Measurements from ENCODE around the gene MAN1C1. TPM values are rescaled to one million over a fixed set of nuclear protein-coding genes. Genes with fewer than 3 reads are reported as not detected.

MAN1C1 gene
- total RNA-seq, 1 donor, result 0.54 TPM

- DNase-seq (ENCODE audit: low read depth in 2 of 3, low spot score in 2 of 3), result no peak
Observed at GRCh38 chr1:25750923-25751605, 134.5 kb downstream of the MAN1C1 start.

DNA sequence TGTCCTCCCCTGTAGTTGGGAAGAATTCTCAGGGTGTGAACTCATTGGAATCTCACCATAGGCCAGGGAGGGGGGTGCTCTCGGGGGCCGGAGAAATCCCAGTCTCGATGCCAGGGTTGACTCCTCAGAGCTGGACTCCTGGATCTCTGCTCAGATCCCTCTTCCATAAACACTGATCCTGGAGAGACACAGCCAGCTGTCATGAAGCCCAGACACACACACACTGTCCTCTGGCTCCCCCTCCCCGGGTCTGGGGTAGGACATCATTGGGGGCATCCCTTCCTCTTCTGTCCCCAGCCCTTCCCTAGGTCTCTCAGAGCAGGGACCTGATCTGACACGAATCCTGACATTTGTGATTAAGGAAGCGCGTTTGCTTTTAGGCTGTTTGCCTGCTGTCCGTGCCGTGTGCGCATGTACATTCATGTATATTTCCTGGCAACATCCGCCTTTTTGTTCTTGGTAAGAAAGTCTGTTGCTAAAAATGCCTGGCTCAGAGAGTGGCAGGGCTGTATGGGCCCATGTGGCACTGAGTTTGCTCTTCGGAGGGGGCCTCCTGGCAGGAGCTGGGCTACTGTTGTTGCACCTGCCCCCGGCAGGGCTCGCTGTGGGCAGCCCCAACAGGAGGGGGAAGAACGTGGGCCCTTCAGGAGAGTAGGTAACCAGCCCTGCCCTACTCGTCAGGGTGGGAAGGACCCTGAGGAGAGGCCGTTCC is 138.0 kb downstream of the MAN1C1 start:
- DNase-seq (ENCODE audit: low read depth in 2 of 3, low spot score in 2 of 3), result peak in 2 of 3 donors; percentile 62 to 69

DNA sequence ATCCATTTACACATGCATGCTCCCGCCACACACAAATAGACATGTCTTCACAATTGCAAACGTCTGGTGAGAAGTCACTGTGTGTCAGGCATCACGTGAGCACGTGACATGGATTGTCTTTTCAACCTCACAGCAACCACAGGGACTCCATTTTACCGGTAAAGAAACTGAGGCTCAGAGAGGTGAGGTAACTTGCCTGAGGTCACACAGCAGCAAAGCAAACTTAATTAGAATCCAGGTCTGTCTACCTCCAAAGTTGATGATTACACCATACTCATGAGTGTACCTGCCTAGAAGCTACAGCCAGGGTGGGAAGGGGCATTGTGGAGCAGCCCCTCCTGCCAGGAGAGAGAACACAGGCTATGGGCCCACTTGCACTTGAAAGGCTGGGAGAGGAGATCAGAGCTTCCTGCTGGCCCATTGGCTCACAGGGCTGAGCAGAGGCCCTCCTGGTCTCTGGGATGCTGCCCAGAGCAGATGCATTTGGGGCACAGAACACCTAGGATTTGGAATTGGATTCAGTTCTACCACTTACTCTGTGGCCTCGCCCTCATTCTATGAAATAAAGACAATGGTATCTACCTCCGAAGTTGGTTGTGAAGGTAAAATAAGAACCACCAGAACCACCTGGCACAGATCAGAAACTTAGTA is 139.0 kb downstream of the MAN1C1 start:
- no peak for DNase-seq (ENCODE audit: low read depth in 2 of 3, low spot score in 2 of 3)

- peak in 2 of 3 donors; percentile 45 to 65 for DNase-seq (ENCODE audit: low read depth in 2 of 3, low spot score in 2 of 3)
Observed at GRCh38 chr1:25756215-25756614, 139.6 kb downstream of the MAN1C1 start.

DNA sequence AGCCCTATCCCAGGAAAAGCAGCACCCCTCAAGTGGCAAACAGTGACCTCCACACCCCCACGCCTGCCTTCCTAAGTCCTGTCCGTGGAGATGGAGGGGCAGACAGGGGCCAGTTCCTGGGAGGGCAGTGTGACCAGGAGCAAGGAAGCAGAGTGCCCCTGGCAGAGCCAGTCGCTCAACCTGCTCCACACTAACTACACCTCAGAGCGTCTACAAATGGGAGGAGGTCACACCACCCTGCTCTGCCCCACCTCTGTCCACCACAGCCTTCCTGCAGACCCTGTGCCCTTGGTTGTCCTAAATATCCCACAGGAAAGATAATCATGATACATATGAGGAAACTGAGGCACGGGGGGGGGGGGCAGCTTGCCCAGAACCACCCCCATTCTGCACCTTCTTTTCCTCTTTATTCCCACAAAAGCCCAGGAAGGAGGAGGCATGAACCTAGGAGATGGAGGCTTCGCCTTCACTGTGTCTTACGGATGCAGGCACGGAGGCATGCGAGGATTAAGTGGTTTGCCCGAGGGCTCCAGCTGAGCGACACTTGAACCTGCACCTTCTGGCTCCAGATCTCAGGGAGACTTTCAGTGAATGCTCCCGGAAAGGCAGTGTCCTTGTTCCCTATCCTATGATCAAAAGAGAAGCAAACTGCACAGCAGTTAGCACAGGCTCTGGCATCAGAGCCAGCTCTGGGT is 140.7 kb downstream of the MAN1C1 start:
- no peak for DNase-seq (ENCODE audit: low read depth in 2 of 3, low spot score in 2 of 3)

- no peak for DNase-seq (ENCODE audit: low read depth in 2 of 3, low spot score in 2 of 3)
Observed at GRCh38 chr1:25757846-25758185, 141.2 kb downstream of the MAN1C1 start.

- DNase-seq (ENCODE audit: low read depth in 2 of 3, low spot score in 2 of 3), result no peak
Observed at GRCh38 chr1:25758466-25759070, 142.0 kb downstream of the MAN1C1 start.

- DNase-seq (ENCODE audit: low read depth in 2 of 3, low spot score in 2 of 3), result no peak
Observed at GRCh38 chr1:25760122-25760719, 143.6 kb downstream of the MAN1C1 start.

GRCh38 chr1:25760871-25761270 is 144.3 kb downstream of the MAN1C1 start:
- peak in 1 of 3 donors; percentile 32 for DNase-seq (ENCODE audit: low read depth in 2 of 3, low spot score in 2 of 3)

GRCh38 chr1:25763493-25763892 is 146.9 kb downstream of the MAN1C1 start:
- DNase-seq (ENCODE audit: low read depth in 2 of 3, low spot score in 2 of 3), result no peak

DNA sequence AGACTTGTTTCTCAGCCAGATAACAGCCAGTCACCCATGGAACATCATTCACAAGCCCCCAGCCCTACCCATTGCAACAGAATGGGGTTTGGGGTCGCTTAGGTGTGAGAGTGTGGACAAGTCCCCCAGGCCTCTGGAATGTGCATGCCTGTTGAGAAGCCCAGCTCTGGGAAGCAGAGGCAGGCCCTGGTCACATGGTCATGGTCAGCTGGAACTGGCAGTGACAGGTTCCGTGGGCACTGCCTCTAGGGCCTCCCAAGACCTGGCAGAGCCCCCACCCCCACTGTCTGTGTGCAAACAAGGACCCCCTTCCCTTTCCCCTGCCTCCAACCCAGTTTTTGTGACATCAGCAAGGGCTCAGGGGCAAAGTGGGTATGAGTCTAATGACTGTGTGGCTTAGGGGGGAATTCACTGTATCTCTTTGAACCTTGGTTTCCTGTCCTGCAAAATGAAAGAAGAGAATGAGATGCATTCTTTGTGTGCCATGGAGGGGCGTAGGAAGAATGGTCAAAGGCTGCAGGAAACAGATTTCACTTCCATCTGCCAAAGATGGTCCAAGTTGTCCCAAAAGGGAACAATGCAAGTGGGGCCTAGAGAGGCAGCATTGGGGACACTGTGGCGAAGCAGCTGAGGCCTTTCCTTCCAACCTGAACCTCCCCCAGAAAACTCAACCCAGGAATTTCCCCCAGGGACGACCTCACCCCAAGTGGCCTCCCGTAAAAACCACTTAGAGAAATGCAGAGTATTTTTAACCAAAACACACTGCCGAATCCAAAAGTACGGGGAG is 148.7 kb downstream of the MAN1C1 start:
- DNase-seq (ENCODE audit: low read depth in 2 of 3, low spot score in 2 of 3), result peak in 1 of 3 donors; percentile 57

DNA sequence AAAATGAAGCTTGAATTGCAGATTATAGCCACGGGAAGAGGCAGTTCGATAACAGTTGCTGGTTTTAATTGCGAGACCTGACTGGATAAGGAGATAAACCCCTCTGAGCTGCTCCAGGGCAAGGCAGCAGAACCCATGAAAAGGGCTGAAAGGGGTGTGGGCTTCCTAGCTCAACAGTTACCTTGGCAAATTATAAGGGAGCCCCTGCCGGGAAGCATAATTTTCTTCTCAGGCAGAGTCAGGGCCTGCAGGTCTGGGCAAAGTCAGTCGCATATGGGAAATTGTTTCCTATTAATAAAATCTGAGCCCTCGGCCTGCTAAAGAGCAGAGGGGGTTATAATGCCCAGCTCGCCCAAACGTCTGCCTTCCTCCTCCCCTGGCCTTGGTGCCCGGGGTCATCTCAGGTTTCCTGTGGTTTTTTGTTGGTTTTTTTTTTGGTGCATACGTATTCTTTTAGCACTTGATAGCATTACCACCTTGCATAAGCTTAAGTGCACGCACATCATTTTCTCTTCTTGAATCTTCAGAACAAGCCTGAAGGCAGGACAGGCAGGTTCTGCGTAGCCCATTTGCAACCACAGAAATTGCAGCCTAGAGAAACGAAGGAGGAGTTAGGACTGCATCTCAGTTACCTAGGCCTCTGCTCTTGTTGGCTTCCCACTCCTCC is 149.5 kb downstream of the MAN1C1 start:
- peak in 1 of 3 donors; percentile 39 for DNase-seq (ENCODE audit: low read depth in 2 of 3, low spot score in 2 of 3)

DNA sequence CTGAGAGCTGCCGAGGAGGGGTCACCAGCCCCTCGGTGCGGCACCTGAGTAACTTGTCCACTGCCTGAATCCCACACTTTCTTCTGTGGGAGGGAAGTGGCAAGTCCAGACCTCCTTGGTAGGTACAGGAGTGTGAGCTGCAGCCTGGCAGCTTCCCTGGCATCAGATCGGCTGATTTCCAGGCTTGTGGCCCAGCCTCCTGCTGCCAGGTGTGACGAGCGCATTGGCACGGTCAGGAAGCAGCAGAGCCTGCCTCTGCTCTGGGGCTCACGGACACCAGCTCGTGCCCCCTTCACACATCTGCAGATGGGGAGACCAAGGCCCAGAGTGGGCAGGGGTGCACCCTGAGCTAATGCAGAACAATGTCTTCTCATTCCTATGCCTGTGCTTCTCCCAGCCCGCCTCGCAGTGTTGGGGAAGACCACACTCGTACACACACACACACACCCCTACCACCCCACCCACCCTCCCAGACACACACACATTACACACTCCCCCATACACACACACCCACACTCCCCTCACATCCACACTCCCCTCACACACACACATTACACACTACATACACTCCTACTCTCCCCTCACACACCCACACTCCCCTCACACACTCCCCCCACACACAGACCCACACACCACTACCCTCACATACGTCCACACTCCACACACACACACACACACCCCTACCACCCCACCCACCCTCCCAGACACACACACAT is 150.3 kb downstream of the MAN1C1 start:
- DNase-seq (ENCODE audit: low read depth in 2 of 3, low spot score in 2 of 3), result no peak

DNA sequence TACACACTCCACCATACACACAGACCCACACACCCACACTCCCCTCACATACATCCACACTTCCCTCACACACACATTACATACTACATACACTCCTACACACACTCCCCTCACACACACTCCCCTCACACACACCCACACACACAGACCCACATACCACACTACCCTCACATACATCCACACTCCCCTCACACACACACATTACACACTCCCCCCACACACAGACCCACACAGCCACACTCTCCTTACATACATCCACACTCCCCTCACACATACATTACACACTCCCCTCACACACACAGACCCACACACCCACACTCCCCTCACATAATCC is 150.8 kb downstream of the MAN1C1 start:
- no peak for DNase-seq (ENCODE audit: low read depth in 2 of 3, low spot score in 2 of 3)

DNA sequence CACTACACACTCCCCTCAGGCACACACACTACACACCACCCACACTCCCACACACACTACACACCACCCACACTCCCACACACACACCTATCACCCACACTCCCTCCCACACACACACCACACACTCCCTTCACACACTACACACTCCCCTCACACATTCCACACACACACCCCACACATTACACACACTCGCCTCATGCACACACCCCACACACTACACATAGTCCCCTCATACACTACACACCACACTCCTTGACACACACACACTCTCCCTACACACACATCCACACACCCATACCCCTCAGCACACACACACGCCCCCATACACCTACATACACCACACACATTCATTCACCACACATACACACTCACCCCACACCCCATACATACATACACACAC is 152.4 kb downstream of the MAN1C1 start:
- no peak for DNase-seq (ENCODE audit: low read depth in 2 of 3, low spot score in 2 of 3)

DNA sequence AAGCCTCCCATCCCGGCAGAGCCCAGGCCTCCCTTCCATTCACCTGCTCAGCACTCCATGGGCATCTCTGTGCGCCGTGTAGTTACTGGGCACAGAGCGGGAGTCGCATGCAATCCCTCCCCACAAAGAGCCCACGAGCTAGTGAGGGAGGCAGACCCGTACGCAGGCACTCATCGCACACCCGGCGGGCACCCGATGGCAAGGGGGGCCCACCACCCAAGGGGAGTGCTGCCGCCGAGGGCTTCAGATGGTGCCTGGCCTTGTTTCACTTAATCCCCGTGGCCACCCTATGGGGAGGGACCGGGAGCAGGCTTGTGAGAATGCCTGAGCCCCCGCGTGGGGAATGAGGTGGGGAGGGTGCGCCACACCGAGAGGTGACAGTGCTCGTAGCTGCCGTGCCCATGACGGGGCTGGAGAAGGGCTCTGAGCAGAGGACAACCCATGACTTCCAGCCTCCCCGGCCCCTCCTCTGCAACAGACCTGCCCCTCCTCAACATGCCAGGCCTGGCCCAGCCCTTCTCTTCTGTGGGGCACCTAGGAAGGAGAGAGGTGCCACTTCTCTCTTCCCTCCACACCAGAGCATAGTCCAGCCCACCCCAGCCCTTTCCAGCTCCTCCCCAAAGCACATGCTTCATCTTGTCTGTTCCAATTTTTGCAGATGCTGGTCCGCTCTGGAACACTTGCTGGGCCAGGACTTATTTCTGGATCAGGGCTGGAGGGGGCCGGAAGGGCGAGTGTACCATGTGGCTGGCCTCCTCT is 153.2 kb downstream of the MAN1C1 start:
- DNase-seq (ENCODE audit: low read depth in 2 of 3, low spot score in 2 of 3), result no peak

DNA sequence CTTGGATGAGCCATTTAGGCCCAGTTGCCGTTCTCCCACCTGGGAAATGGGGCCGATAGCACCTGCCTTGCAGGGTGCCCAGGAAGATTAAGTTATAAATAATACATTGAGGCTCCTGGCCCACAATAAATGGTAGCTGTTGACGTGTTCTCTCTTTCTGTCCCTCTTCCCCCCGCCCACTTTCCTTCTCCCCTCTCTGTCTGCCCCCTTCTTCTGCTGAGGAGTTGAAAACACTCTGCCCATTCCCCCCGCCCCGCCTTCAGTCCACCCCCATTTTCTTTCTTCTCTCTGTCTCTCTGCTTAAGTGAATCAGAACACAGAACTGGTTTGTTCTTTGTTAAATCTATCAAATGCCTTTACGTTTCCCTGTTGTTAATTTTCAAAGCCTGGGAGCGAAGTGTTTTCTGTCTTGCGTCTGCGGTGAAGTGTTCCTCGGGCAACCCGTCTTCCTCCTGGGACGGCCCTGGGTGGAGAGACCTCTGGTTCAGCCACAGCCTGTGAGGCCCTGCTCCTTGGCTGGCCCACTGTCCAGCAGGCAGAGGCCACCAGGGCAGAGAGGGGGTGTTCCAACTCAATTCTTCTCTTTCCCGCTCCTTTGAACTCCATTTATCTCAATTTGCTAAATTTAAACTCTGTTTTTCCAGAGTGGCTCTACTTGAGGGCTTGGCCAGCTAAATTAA is 154.1 kb downstream of the MAN1C1 start:
- no peak for DNase-seq (ENCODE audit: low read depth in 2 of 3, low spot score in 2 of 3)

All from hematopoietic multipotent progenitor cell (in vitro differentiated cells).